HEK293 (cell line): ENCODE results near the gene CFAP157.

Experiments used
- CTCF ChIA-PET: fragments of 350-600 bp; formaldehyde crosslinking; extraction: SDS; loops from one replicate; lab custom pipeline; 2021; ENCODE audit warnings: antibody characterized with exemption; lab: Yijun Ruan, JAX
- POLR2A ChIA-PET: fragments of 300-600 bp; formaldehyde crosslinking; extraction: SDS; loops from one replicate; lab custom pipeline; 2020; ENCODE audit warnings: antibody characterized with exemption, inconsistent platforms; lab: Yijun Ruan, JAX
- H3K27ac ChIP-seq: fragments of 200-500 bp; sonication (Bioruptor generic); 2 replicates; pipeline ENCODE4 v1.5.1; 2014; ENCODE audit warnings: low read depth, low read length, control low read depth, inconsistent platforms; ENCODE audit errors: extremely low read depth
- H3K36me3 ChIP-seq, 2 experiments: fragments of 200-500 bp in 1 of 2; sonication (Bioruptor generic) in 1 of 2; 1 replicate in 1 of 2; 2 replicates in 1 of 2; pipeline ENCODE4 v1.5.1; 2014 to 2017; ENCODE audit warnings: inconsistent platforms in 2 of 2, low read length in 2 of 2; ENCODE audit not compliant: control insufficient read depth in 2 of 2, insufficient read depth in 1 of 2
- H3K4me1 ChIP-seq: fragments of 200-500 bp; sonication (Bioruptor generic); 2 replicates; pipeline ENCODE4 v1.5.1; 2014; ENCODE audit warnings: mild to moderate bottlenecking, low read length, inconsistent platforms; ENCODE audit not compliant: control insufficient read depth, insufficient read depth
- H3K4me3 ChIP-seq: 2 replicates; pipeline ENCODE4 v1.5.1; 2011; ENCODE audit warnings: low read depth, mild to moderate bottlenecking, control low read depth, low read length, moderate library complexity
- H3K9me3 ChIP-seq: fragments of 200-500 bp; sonication (Bioruptor generic); 2 replicates; pipeline ENCODE4 v1.5.1; 2014; ENCODE audit warnings: low read depth, low read length, inconsistent platforms; ENCODE audit not compliant: control insufficient read depth, insufficient read depth
- BCL11A ChIP-seq: fragments of 450-650 bp; formaldehyde crosslinking; IDR thresholded peaks from 2 replicates; pipeline ENCODE4 v1.5.1; 2016; ENCODE audit warnings: low read depth, missing biosample characterization, missing genetic modification characterization
- ELK4 ChIP-seq: IDR thresholded peaks from 2 replicates; pipeline ENCODE4 v1.6.1; 2011; ENCODE audit warnings: mild to moderate bottlenecking, low read depth, low read length, borderline replicate concordance
- SETDB1 ChIP-seq: IDR thresholded peaks from one replicate; pipeline ENCODE4 v1.6.1; 2017; ENCODE audit warnings: mild to moderate bottlenecking, low read length, moderate library complexity, mixed read lengths; ENCODE audit not compliant: insufficient read length
- SP2 ChIP-seq: fragments of 450-650 bp; formaldehyde crosslinking; IDR thresholded peaks from 2 replicates; pipeline ENCODE4 v1.5.1; 2016; ENCODE audit warnings: missing biosample characterization, missing genetic modification characterization
- YY2 ChIP-seq: fragments of 450-650 bp; formaldehyde crosslinking; IDR thresholded peaks from 2 replicates; pipeline ENCODE4 v1.5.1; 2016; ENCODE audit warnings: missing biosample characterization, missing genetic modification characterization
- ZNF121 ChIP-seq: fragments of 450-650 bp; formaldehyde crosslinking; IDR thresholded peaks from 2 replicates; pipeline ENCODE4 v1.5.1; 2016; ENCODE audit warnings: missing biosample characterization, missing genetic modification characterization
- ZNF223 ChIP-seq: fragments of 450-650 bp; formaldehyde crosslinking; IDR thresholded peaks from 2 replicates; pipeline ENCODE4 v1.5.1; 2016; ENCODE audit warnings: missing biosample characterization, missing genetic modification characterization
- ZNF239 ChIP-seq: fragments of 450-650 bp; formaldehyde crosslinking; IDR thresholded peaks from 2 replicates; pipeline ENCODE4 v1.5.1; 2016; ENCODE audit warnings: missing biosample characterization, missing genetic modification characterization
- ZNF324 ChIP-seq: fragments of 450-650 bp; formaldehyde crosslinking; IDR thresholded peaks from 2 replicates; pipeline ENCODE4 v1.5.1; 2016; ENCODE audit warnings: missing biosample characterization, missing genetic modification characterization
- ZNF416 ChIP-seq: fragments of 450-650 bp; formaldehyde crosslinking; IDR thresholded peaks from 2 replicates; pipeline ENCODE4 v1.5.1; 2016; ENCODE audit warnings: missing biosample characterization, missing genetic modification characterization
- ZNF48 ChIP-seq: fragments of 450-650 bp; formaldehyde crosslinking; IDR thresholded peaks from 2 replicates; pipeline ENCODE4 v1.5.1; 2016; ENCODE audit warnings: missing biosample characterization, missing genetic modification characterization
- ZNF513 ChIP-seq: fragments of 450-650 bp; IDR thresholded peaks from 2 replicates; pipeline ENCODE4 v1.5.1; 2018; ENCODE audit warnings: missing biosample characterization, missing genetic modification characterization
- ZNF530 ChIP-seq: fragments of 450-650 bp; formaldehyde crosslinking; IDR thresholded peaks from 2 replicates; pipeline ENCODE4 v1.5.1; 2016; ENCODE audit warnings: low read depth, missing biosample characterization, missing genetic modification characterization
- ZNF555 ChIP-seq: fragments of 450-650 bp; formaldehyde crosslinking; conservative IDR thresholded peaks from 2 replicates; pipeline ENCODE4 v1.5.1; 2017; ENCODE audit warnings: missing biosample characterization, mild to moderate bottlenecking, missing genetic modification characterization, inconsistent platforms
- ZNF571 ChIP-seq: fragments of 450-650 bp; formaldehyde crosslinking; IDR thresholded peaks from 2 replicates; pipeline ENCODE4 v1.5.0; 2017; ENCODE audit warnings: missing biosample characterization, missing genetic modification characterization
- ZNF621 ChIP-seq: fragments of 450-650 bp; formaldehyde crosslinking; IDR thresholded peaks from 2 replicates; pipeline ENCODE4 v1.5.1; 2017; ENCODE audit warnings: missing biosample characterization, missing genetic modification characterization
- TF ChIP-seq, protein P1 (sequence below): fragments of 450-650 bp; formaldehyde crosslinking; IDR thresholded peaks from 2 replicates; pipeline ENCODE4 v1.5.1; 2016; ENCODE audit warnings: missing biosample characterization, missing genetic modification characterization

The CFAP157 gene

DNA sequence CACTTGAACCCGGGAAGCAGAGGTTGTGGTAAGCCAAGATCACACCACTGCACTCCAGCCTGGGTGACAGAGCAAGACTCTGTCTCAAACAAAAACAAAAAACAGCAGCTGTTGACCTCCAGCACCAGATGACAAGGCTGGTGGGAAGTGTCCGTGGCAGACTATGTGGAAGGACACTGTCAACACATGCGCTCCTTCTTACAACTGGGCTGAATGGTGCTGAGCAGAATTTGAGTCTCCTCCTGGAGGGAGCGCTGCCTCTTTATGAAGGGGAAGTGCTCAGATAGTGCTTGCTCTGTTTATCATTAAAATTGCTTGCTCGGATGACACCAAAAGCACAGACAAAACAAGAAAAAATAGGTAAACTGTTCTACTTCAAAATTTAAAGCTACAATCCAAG is 9.2 kb upstream of the CFAP157 start:
- no peak overlapping the region for H3K27ac ChIP-seq
- TF ChIP-seq BCL11A (tag by site-specific recombination) = no peak
- TF ChIP-seq ZNF555 (tag by site-specific recombination) = no peak
- TF ChIP-seq ZNF324 (tag by site-specific recombination) = no peak
- TF ChIP-seq ZNF621 (tag by site-specific recombination) = no peak
- H3K4me1 ChIP-seq = no peaks in the 10 kb centered on the region
- no peak overlapping the region for H3K4me3 ChIP-seq
- H3K36me3 ChIP-seq = peaks cover 0 to 7% of the 10 kb centered on the region in 2 experiments; a peak in 1 of 3 replicates
- H3K9me3 ChIP-seq = no peaks in the 10 kb centered on the region
- CTCF ChIA-PET = no interaction called here
- POLR2A ChIA-PET = no interaction called here

DNA sequence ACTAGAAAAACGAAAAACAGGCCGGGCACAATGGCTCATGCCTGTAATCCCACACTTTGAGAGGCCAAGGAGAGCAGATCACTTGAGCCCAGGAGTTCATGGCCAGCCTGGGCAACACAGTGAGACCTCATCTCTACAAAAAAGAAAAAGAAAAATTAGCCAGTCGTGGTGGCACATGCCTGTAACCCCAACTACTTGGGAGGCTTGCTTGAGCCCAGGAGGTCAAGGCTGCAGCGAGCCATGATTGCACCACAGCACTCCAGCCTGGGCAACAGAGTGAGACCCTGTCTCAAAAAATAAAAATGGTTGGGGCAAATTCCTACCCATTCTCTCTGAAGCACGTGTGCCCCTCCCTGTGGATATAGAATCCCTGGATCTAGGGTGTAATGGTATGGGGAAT is 8.4 kb upstream of the CFAP157 start:
- ChIA-PET CTCF (no interaction called here), POLR2A (no interaction called here)
- H3K9me3 ChIP-seq = no peaks in the 10 kb centered on the region
- peak; percentile 63 for TF ChIP-seq ZNF121 (tag by site-specific recombination)
- TF ChIP-seq SP2 = no peak
- no peaks in the 10 kb centered on the region for H3K4me1 ChIP-seq
- H3K27ac ChIP-seq = no peak overlapping the region
- H3K4me3 ChIP-seq = no peak overlapping the region
- peaks cover 0 to 7% of the 10 kb centered on the region in 2 experiments; a peak in 1 of 3 replicates for H3K36me3 ChIP-seq

GRCh38 chr9:127698985-127699670 is 7.7 kb upstream of the CFAP157 start:
- Histone ChIP-seq H3K36me3 (peaks cover 0 to 4% of the 10 kb centered on the region in 2 experiments; a peak in 1 of 3 replicates), H3K9me3 (no peaks in the 10 kb centered on the region)
- POLR2A ChIA-PET = no interaction called here
- TF ChIP-seq ZNF571 (tag by site-specific recombination) (no peak), ELK4 (no peak), ZNF48 (no peak), ZNF239 (no peak), SETDB1 (no peak), YY2 (tag by site-specific recombination) (no peak), ZNF223 (tag by site-specific recombination) (no peak), ZNF513 (tag by site-specific recombination) (no peak), ZNF530 (tag by site-specific recombination) (no peak), ZNF416 (tag by site-specific recombination) (no peak)
- TF ChIP-seq, protein P1, sequence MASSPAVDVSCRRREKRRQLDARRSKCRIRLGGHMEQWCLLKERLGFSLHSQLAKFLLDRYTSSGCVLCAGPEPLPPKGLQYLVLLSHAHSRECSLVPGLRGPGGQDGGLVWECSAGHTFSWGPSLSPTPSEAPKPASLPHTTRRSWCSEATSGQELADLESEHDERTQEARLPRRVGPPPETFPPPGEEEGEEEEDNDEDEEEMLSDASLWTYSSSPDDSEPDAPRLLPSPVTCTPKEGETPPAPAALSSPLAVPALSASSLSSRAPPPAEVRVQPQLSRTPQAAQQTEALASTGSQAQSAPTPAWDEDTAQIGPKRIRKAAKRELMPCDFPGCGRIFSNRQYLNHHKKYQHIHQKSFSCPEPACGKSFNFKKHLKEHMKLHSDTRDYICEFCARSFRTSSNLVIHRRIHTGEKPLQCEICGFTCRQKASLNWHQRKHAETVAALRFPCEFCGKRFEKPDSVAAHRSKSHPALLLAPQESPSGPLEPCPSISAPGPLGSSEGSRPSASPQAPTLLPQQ = no peak
- TF ChIP-seq, all 188 proteins: peak for 0
- CTCF ChIA-PET = interaction anchor here (1.1 kb wide), 1 partner anchor 195 kb away, joined by 3 read pairs; no protein-coding TSS in a partner anchor
- no peak overlapping the region for H3K4me3 ChIP-seq
- no peak overlapping the region for H3K27ac ChIP-seq
- no peaks in the 10 kb centered on the region for H3K4me1 ChIP-seq
